C4-2B (cell line): Measurements from ENCODE around the gene RTKN2.

ENCODE experiments used
- H3K27ac ChIP-seq: fragments of 450-650 bp; 2 replicates; pipeline ENCODE4 v1.5.1; 2017
- ZFX ChIP-seq: fragments of 450-650 bp; IDR thresholded peaks from 2 replicates; pipeline ENCODE4 v1.6.1; 2017
- TF ChIP-seq, protein P1 (sequence below): fragments of 450-650 bp; conservative IDR thresholded peaks from 2 replicates; pipeline ENCODE4 v1.5.1; 2017; ENCODE audit warnings: mild to moderate bottlenecking

The RTKN2 gene

DNA sequence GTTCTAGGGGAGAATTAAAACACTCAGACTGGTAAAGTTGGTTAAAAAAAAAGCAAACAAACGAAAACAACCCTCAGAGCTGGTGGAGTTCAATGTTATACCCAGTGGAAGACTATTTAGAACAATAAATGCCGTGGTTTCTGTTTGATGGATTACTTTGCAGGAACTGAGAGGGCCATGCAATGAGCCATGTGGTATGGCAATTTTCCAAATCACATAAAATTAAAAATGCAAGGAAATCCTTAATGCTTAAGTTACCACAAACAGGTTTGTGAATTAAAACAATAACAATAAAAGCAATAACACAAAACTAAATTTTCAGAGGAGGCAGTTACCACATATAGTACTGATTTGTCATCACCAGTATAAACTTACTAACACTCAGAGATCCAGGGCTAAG is 96.9 kb downstream of the RTKN2 start:
- TF ChIP-seq, protein P1, sequence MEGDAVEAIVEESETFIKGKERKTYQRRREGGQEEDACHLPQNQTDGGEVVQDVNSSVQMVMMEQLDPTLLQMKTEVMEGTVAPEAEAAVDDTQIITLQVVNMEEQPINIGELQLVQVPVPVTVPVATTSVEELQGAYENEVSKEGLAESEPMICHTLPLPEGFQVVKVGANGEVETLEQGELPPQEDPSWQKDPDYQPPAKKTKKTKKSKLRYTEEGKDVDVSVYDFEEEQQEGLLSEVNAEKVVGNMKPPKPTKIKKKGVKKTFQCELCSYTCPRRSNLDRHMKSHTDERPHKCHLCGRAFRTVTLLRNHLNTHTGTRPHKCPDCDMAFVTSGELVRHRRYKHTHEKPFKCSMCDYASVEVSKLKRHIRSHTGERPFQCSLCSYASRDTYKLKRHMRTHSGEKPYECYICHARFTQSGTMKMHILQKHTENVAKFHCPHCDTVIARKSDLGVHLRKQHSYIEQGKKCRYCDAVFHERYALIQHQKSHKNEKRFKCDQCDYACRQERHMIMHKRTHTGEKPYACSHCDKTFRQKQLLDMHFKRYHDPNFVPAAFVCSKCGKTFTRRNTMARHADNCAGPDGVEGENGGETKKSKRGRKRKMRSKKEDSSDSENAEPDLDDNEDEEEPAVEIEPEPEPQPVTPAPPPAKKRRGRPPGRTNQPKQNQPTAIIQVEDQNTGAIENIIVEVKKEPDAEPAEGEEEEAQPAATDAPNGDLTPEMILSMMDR = no peak
- TF ChIP-seq ZFX = no peak
- no peak overlapping the region for H3K27ac ChIP-seq

DNA sequence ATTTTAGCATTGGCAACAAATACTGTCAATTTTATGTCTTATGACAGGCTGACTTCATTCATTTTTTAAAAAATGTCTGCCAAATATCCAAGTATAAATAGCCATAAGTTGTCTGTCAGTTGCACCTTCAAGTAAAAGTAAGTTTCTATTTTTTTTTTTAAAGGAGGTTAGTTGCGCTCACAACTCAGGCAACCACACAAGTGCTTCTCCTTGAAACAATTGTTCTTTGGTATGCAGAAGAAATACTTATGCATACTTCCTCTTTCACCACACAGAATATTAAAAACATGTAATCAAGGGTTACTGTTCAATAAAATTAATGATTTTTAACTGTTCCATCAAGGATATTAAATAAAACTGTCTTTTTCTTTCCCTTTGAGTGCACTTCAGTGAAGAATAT is 97.9 kb downstream of the RTKN2 start:
- TF ChIP-seq, protein P1 = no peak
- TF ChIP-seq ZFX = no peak
- H3K27ac ChIP-seq = no peak overlapping the region

DNA sequence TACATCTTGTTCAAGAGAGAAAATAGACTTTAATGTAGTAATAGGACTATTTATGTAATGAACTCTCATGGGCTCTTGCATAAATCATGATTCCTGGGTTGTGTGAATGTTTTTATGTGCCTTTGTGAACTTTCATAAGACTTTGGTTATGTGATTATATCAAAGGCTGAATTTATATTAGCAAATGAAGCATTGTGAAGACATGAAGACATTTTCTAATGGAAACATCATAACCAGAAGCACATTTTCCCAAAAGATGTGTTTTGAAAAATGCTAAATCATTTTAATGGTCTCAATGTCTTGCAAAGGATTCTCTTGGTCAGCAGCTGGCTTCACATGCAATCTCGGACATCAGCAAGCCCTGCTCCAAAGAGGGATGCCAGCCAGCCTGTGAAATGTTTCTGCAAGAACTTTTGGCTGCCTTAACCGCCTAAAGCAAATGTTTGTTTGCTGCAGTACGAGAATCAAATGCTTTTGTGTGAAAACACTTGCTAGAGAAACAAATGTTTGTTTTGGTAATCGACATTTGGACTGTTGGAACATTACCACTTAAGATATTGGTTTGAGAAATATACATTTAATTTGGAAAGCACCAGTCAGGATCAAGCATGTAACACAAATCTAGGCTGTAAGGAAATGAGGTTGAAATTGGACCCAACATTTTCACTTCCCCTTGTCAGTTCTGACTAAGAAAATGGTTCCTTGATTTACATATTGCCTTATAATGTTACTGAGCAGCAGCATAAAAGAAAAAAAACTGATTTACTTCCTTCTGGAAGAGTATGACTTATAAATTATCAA is 102.1 kb downstream of the RTKN2 start:
- H3K27ac ChIP-seq = no peak overlapping the region; the same call in 1 of the 2 replicates
- no peak for TF ChIP-seq ZFX
- TF ChIP-seq, protein P1 = no peak

- no peak overlapping the region for H3K27ac ChIP-seq
- TF ChIP-seq, protein P1 = no peak
- TF ChIP-seq ZFX = no peak
Observed at GRCh38 chr10:62165803-62166202, 102.8 kb downstream of the RTKN2 start.

DNA sequence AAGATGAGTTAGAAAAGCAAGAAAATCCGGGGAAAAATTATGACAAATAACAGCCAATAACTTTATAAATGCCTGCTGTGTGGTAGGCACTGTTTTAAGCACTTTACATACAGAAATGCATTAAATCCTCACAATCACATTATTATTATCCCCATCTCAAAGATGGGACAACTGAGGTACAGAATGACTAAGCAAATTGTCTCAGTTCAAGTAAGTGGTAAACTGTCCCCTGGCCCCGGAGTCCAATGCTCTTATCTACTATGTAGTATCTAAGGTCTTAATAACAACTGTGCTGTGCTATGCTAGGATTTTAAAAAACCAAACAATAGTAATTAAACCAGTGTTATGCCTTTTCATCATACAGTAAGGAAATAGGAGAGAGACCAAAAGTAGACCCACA is 105.6 kb downstream of the RTKN2 start:
- TF ChIP-seq ZFX = no peak
- TF ChIP-seq, protein P1 = no peak
- no peak overlapping the region for H3K27ac ChIP-seq

DNA sequence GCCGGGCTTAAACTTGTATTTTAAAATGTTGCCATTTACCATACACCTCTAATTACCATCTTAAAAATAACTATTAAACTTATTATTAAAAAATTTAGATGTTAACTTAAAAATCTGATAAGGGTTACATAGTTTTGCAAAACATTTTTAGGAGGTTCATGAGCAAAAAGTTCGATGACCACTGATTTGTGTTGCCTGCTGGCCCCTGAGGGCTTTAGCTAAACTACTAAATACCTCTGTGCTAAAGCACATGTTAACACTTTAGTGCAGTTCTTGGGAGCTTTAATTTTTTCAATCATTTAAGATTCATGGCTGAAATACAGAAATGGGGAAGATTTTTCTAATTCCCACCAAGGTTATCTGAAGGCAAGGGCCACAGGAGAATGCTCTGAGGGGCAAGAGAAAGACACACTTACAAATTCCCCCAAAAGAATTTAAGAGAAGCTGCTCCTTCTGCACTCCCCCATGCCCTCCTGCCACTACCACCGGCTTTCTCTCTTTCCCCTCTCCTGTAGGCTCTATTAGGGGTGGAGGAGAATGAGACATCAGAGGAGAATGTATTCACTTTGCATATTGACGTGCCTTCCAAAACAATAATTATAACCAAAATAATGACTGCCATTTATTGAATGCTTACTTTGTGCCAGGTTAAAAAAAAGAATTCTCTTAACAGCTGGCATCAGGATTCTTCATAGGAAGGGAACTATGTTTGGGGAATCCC is 106.2 kb downstream of the RTKN2 start:
- TF ChIP-seq, protein P1 = no peak
- no peak for TF ChIP-seq ZFX
- no peak overlapping the region for H3K27ac ChIP-seq

GRCh38 chr10:62159351-62159750 is 109.3 kb downstream of the RTKN2 start:
- H3K27ac ChIP-seq = no peak overlapping the region
- no peak for TF ChIP-seq ZFX
- TF ChIP-seq, protein P1 = no peak
